Karpas-422 (cell line): ENCODE data around the gene MIER2. TPM values are rescaled to one million over a fixed set of nuclear protein-coding genes. Genes with fewer than 3 reads are reported as not detected.

Experiments
- DNase-seq: peaks from one replicate; pipeline ENCODE4 v3.0.0-alpha.2; 2015
- H2AFZ ChIP-seq: fragments of 200-600 bp; sonication (generic); 2 replicates; pipeline ENCODE4 v1.6.1; 2014; ENCODE audit warnings: antibody characterized with exemption, low read length, mixed read lengths
- H3K27ac ChIP-seq: fragments of 200-600 bp; sonication (generic); 2 replicates; pipeline ENCODE4 v1.5.1; 2014; ENCODE audit warnings: mild to moderate bottlenecking, low read length, moderate library complexity
- H3K27me3 ChIP-seq: fragments of 200-600 bp; sonication (generic); 2 replicates; pipeline ENCODE4 v1.6.1; 2014; ENCODE audit warnings: low read length, mixed read lengths
- H3K36me3 ChIP-seq: fragments of 200-600 bp; sonication (generic); 2 replicates; pipeline ENCODE4 v1.6.1; 2014; ENCODE audit warnings: low read length, mixed read lengths; ENCODE audit not compliant: insufficient read depth
- H3K4me1 ChIP-seq: fragments of 200-600 bp; sonication (generic); 2 replicates; pipeline ENCODE4 v1.6.1; 2014; ENCODE audit warnings: mild to moderate bottlenecking, low read length, mixed read lengths
- H3K4me2 ChIP-seq: fragments of 200-600 bp; sonication (generic); 2 replicates; pipeline ENCODE4 v1.6.1; 2014; ENCODE audit warnings: low read length, low read depth, mild to moderate bottlenecking; ENCODE audit not compliant: poor library complexity, severe bottlenecking
- H3K4me3 ChIP-seq: fragments of 200-600 bp; sonication (generic); 2 replicates; pipeline ENCODE4 v1.5.1; 2014; ENCODE audit warnings: mild to moderate bottlenecking, antibody characterized with exemption, low read length, mixed read lengths
- H3K79me2 ChIP-seq: fragments of 200-600 bp; sonication (generic); 2 replicates; pipeline ENCODE4 v1.6.1; 2014; ENCODE audit warnings: mild to moderate bottlenecking, low read length, mixed read lengths
- H3K9ac ChIP-seq: fragments of 200-600 bp; sonication (generic); 2 replicates; pipeline ENCODE4 v1.6.0; 2014; ENCODE audit warnings: low read length
- H3K9me2 ChIP-seq: fragments of 200-600 bp; sonication (generic), shearing (Covaris generic); replicated peaks from 2 replicates; pipeline ENCODE4 v1.6.0; 2014; ENCODE audit warnings: mild to moderate bottlenecking, low read length, moderate library complexity; ENCODE audit not compliant: insufficient read depth
- H3K9me3 ChIP-seq: fragments of 300-700, 200-600 bp; sonication (generic); 2 replicates; pipeline ENCODE4 v1.6.1; 2014; ENCODE audit warnings: low read length, mixed read lengths
- H4K20me1 ChIP-seq: fragments of 200-600 bp; sonication (generic); 2 replicates; pipeline ENCODE4 v1.6.1; 2014; ENCODE audit warnings: mild to moderate bottlenecking, antibody characterized with exemption, low read length, low read depth; ENCODE audit not compliant: insufficient read depth
- total RNA-seq: library from RNA; depleted of rRNA; stranded (reverse); fragments of >200 nt; shearing (Covaris generic); gene quantifications from 2 replicates; pipeline ENCODE4 v1.2.3, GENCODE V29; 2014; ENCODE audit warnings: low replicate concordance

MIER2 gene
- total RNA-seq, 1 experiment from 2014 or later: 15.3 TPM

GRCh38 chr19:315811-316210, 28.8 kb downstream of the MIER2 start:
- Histone ChIP-seq H3K27ac (no peak overlapping the region), H2AFZ (no peak overlapping the region), H3K79me2 (peaks cover 20% of the 10 kb centered on the region), H3K4me2 (no peak overlapping the region), H3K4me3 (no peak overlapping the region), H3K36me3 (0 out of 2 replicates have a peak, but pooled peaks cover 12% of the 10 kb centered on the region), H4K20me1 (no peaks in the 10 kb centered on the region), H3K9ac (no peak overlapping the region), H3K9me2 (no peaks in the 10 kb centered on the region), H3K27me3 (no peaks in the 10 kb centered on the region), H3K4me1 (no peaks in the 10 kb centered on the region), H3K9me3 (no peaks in the 10 kb centered on the region)
- no peak for DNase-seq

GRCh38 chr19:313988-314815, 30.4 kb downstream of the MIER2 start:
- no peaks in the 10 kb centered on the region for H4K20me1 ChIP-seq
- DNase-seq: no peak

GRCh38 chr19:313169-313987, 31.2 kb downstream of the MIER2 start:
- Histone ChIP-seq H3K9ac (no peak overlapping the region), H3K4me3 (no peak overlapping the region), H3K9me2 (no peaks in the 10 kb centered on the region), H4K20me1 (no peaks in the 10 kb centered on the region), H3K4me2 (no peak overlapping the region), H3K9me3 (no peaks in the 10 kb centered on the region), H3K36me3 (0 out of 2 replicates have a peak, but pooled peaks cover 7% of the 10 kb centered on the region), H3K27ac (no peak overlapping the region), H2AFZ (no peak overlapping the region), H3K27me3 (no peaks in the 10 kb centered on the region), H3K79me2 (peaks cover 8% of the 10 kb centered on the region), H3K4me1 (no peaks in the 10 kb centered on the region)
- DNase-seq: no peak

More at GRCh38 chr19:313988-314815, 30.4 kb downstream of the MIER2 start:
- Histone ChIP-seq H3K27me3 (no peaks in the 10 kb centered on the region), H3K36me3 (0 out of 2 replicates have a peak, but pooled peaks cover 8% of the 10 kb centered on the region), H3K27ac (no peak overlapping the region), H3K4me3 (no peak overlapping the region), H3K79me2 (peaks cover 9% of the 10 kb centered on the region), H3K4me2 (no peak overlapping the region), H3K9ac (no peak overlapping the region), H3K9me2 (no peaks in the 10 kb centered on the region), H3K9me3 (no peaks in the 10 kb centered on the region), H3K4me1 (no peaks in the 10 kb centered on the region), H2AFZ (no peak overlapping the region)

GRCh38 chr19:311813-312261, 32.8 kb downstream of the MIER2 start:
- Histone ChIP-seq H4K20me1 (no peaks in the 10 kb centered on the region), H3K36me3 (no peaks in the 10 kb centered on the region), H3K9me3 (no peaks in the 10 kb centered on the region), H3K9me2 (no peaks in the 10 kb centered on the region), H3K4me3 (no peak overlapping the region), H3K4me2 (no peak overlapping the region), H3K27me3 (no peaks in the 10 kb centered on the region), H3K27ac (no peak overlapping the region), H3K79me2 (no peaks in the 10 kb centered on the region), H2AFZ (no peak overlapping the region), H3K4me1 (no peaks in the 10 kb centered on the region), H3K9ac (no peak overlapping the region)
- no peak for DNase-seq

- no peaks in the 10 kb centered on the region for H3K9me2 ChIP-seq
- H3K27me3 ChIP-seq: no peaks in the 10 kb centered on the region
- H3K4me1 ChIP-seq: no peaks in the 10 kb centered on the region
- H2AFZ ChIP-seq: no peak overlapping the region
- no peak overlapping the region for H3K27ac ChIP-seq
- H3K9ac ChIP-seq: no peak overlapping the region
- DNase-seq: no peak
- H4K20me1 ChIP-seq: no peaks in the 10 kb centered on the region
- H3K4me2 ChIP-seq: no peak overlapping the region
- no peaks in the 10 kb centered on the region for H3K9me3 ChIP-seq
- no peaks in the 10 kb centered on the region for H3K36me3 ChIP-seq
- no peaks in the 10 kb centered on the region for H3K79me2 ChIP-seq
- no peak overlapping the region for H3K4me3 ChIP-seq
Measured at GRCh38 chr19:310781-311496, 33.7 kb downstream of the MIER2 start.

- Histone ChIP-seq H3K9ac (no peak overlapping the region), H3K36me3 (no peaks in the 10 kb centered on the region), H3K9me3 (no peaks in the 10 kb centered on the region), H3K9me2 (no peaks in the 10 kb centered on the region), H3K27ac (no peak overlapping the region), H4K20me1 (no peaks in the 10 kb centered on the region), H3K4me3 (no peak overlapping the region), H3K79me2 (no peaks in the 10 kb centered on the region), H3K27me3 (no peaks in the 10 kb centered on the region), H3K4me2 (no peak overlapping the region), H3K4me1 (no peaks in the 10 kb centered on the region), H2AFZ (no peak overlapping the region)
- DNase-seq: no peak
Measured at GRCh38 chr19:310141-310651, 34.4 kb downstream of the MIER2 start.

- Histone ChIP-seq H4K20me1 (no peaks in the 10 kb centered on the region), H3K27me3 (no peaks in the 10 kb centered on the region), H3K4me3 (no peak overlapping the region), H3K9ac (no peak overlapping the region), H3K4me2 (no peak overlapping the region), H3K9me3 (no peaks in the 10 kb centered on the region), H3K36me3 (no peaks in the 10 kb centered on the region), H3K79me2 (peaks cover 2% of the 10 kb centered on the region), H3K9me2 (no peaks in the 10 kb centered on the region), H3K4me1 (no peaks in the 10 kb centered on the region), H2AFZ (no peak overlapping the region), H3K27ac (no peak overlapping the region)
- no peak for DNase-seq
Measured at GRCh38 chr19:309206-309565, 35.4 kb downstream of the MIER2 start.
